SH-SY5Y (cell line): Measurements from ENCODE around the gene TBC1D17.

Experiments used
- GATA2 ChIP-seq: IDR thresholded peaks from 2 replicates; pipeline ENCODE4 v1.6.1; 2011; ENCODE audit warnings: mild to moderate bottlenecking, low read depth, low read length
- GATA3 ChIP-seq: IDR thresholded peaks from 2 replicates; pipeline ENCODE4 v1.6.1; 2011; ENCODE audit warnings: low read depth, mild to moderate bottlenecking, low read length, moderate library complexity

DNA sequence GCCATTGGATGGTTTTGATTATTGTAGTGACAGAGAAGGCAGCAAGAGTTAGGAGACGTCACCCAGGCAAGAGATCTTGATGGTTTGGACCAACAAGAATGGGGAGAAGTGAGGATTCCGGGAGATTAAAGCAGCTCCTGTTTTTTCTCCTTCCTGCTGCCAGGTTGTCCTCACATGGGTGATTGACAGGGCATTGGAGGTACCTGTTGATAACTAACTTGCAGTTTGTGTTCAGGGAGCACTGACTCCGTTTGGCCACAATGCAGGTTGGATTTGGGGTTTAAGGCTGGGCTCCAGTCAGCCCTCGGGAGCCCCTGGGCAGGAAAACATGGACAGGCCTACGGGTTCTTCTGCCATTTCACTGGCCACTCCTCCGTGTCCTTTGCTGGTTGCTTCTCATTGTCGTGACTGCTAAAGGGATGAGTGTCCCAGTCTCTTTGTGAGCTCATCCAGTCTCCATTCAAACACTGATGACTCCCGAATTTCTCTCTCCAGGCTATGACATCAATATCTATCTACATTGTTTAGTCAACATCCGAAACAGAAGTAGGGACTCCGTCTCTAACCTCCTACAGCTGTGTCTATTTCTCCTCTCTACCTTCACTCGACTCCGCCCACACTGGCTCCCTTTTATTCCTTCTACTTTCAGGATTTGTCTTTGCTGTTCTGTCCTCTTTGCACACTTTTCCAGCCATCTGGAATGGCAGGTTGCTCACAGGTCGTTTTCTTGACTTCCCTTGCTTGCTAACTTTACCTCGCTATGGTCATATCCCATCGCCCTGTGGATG, 27.9 kb upstream of the TBC1D17 start:
- TF ChIP-seq GATA3 (no peak), GATA2 (no peak)
